SU-DHL-6 (cell line): Measurements from ENCODE around the gene CCDC102A.

Experiments
- EZH2phosphoT487 ChIP-seq: fragments of 200-600 bp; sonication (generic), shearing (Covaris generic); conservative IDR thresholded peaks from 2 replicates; pipeline ENCODE4 v1.6.1; 2018; ENCODE audit warnings: mild to moderate bottlenecking, antibody characterized with exemption, low read length, moderate library complexity, mixed read lengths
- TF ChIP-seq, protein P1 (sequence below): fragments of 200-600 bp; sonication (generic); IDR thresholded peaks from one replicate; pipeline ENCODE4 v1.5.1; 2017; ENCODE audit warnings: antibody characterized with exemption, mild to moderate bottlenecking, low read length, moderate library complexity; ENCODE audit not compliant: insufficient read depth, poor library complexity, severe bottlenecking

DNA sequence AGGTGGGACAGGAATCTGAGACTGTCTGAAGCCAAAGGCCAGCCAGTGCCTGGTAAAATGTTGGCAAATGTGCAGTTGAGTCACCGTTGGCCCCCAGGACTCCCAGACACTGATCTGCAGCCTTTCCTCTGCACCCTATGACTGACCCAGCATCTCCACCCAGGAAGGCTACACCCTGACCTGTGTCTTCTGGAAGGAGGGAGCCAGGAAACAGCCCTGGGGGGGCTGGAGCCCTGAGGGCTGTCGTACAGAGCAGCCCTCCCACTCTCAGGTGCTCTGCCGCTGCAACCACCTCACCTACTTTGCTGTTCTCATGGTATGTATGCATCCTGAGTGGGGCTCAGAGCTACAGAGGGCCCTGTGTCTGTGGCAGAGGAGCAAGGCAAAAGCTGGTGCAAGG is 30.1 kb upstream of the CCDC102A start:
- TF ChIP-seq, protein P1, sequence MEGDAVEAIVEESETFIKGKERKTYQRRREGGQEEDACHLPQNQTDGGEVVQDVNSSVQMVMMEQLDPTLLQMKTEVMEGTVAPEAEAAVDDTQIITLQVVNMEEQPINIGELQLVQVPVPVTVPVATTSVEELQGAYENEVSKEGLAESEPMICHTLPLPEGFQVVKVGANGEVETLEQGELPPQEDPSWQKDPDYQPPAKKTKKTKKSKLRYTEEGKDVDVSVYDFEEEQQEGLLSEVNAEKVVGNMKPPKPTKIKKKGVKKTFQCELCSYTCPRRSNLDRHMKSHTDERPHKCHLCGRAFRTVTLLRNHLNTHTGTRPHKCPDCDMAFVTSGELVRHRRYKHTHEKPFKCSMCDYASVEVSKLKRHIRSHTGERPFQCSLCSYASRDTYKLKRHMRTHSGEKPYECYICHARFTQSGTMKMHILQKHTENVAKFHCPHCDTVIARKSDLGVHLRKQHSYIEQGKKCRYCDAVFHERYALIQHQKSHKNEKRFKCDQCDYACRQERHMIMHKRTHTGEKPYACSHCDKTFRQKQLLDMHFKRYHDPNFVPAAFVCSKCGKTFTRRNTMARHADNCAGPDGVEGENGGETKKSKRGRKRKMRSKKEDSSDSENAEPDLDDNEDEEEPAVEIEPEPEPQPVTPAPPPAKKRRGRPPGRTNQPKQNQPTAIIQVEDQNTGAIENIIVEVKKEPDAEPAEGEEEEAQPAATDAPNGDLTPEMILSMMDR: no peak
- TF ChIP-seq EZH2phosphoT487: no peak
